Neutrophil (primary cell): ENCODE measurements around the gene L3HYPDH.

ENCODE experiments used
- H3K27ac ChIP-seq: fragments of 200-600 bp; sonication (generic); 2 replicates; pipeline ENCODE4 v1.5.1; 2016; ENCODE audit warnings: mild to moderate bottlenecking, moderate library complexity
- H3K27me3 ChIP-seq: fragments of 200-600 bp; sonication (generic); 2 replicates; pipeline ENCODE4 v1.6.0; 2016; ENCODE audit warnings: mild to moderate bottlenecking
- H3K36me3 ChIP-seq: fragments of 200-600 bp; sonication (generic); 2 replicates; pipeline ENCODE4 v1.5.1; 2017
- H3K4me1 ChIP-seq, 2 experiments: fragments of 200-600 bp in 1 of 2; sonication (generic) in 1 of 2; 1 replicate in 1 of 2; 2 replicates in 1 of 2; pipeline versions ENCODE4 v1.5.1 to v1.6.1; 2013 to 2016; ENCODE audit warnings: low read depth in 1 of 2, low read length in 1 of 2, mild to moderate bottlenecking in 1 of 2, moderate library complexity in 1 of 2; ENCODE audit not compliant: control insufficient read depth in 1 of 2, insufficient read depth in 1 of 2
- H3K4me3 ChIP-seq, 2 experiments: fragments of 200-600 bp in 1 of 2; sonication (generic) in 1 of 2; 1 replicate in 1 of 2; 2 replicates in 1 of 2; pipeline ENCODE4 v1.5.1; 2013 to 2016; ENCODE audit warnings: low read depth in 1 of 2, low read length in 1 of 2, mild to moderate bottlenecking in 1 of 2, moderate library complexity in 1 of 2
- H3K9me3 ChIP-seq: fragments of 200-600 bp; sonication (generic); 2 replicates; pipeline ENCODE4 v1.5.1; 2016
- TF ChIP-seq, protein P1 (sequence below): fragments of 200-600 bp; sonication (generic); IDR thresholded peaks from 2 replicates; pipeline ENCODE4 v1.5.1; 2016; ENCODE audit warnings: antibody characterized with exemption

The L3HYPDH gene

DNA sequence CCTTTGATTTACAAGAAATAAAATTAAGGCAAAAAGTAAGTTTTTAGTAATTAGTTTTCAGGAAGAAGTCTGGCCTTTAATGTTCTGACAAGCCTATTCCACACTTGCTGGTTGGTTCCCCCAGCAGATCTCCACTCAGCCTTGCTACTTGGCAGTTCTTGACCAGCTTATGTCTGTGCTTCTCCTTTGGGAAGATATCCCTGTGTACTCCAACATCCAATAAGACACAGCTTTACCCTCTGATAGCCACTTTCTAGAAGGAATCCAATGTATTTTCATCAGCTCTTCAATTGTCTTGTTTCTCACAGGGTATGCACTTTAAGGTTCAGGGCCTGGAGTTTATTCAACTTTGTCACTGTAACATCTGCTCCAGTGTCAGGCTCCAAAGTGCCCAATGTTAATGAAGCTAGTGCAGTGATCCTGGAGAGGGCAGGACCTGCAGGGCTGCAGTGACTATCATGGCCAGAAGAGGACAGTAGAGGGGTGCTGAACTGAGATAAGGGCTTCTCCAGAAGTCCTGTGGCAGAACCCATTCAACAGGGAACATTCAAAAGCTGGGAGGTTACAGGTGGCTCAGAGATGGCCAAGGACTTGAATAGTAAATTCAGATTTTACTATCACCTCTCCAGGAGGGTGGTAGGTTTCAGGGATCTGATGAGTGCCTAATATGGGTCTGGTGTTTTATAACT is 23.0 kb upstream of the L3HYPDH start:
- Histone ChIP-seq H3K27ac (no peak overlapping the region), H3K36me3 (peaks cover 26% of the 10 kb centered on the region), H3K4me3 (no peak overlapping the region), H3K27me3 (no peaks in the 10 kb centered on the region), H3K4me1 (no peaks in the 10 kb centered on the region), H3K9me3 (no peaks in the 10 kb centered on the region)
- TF ChIP-seq, protein P1, sequence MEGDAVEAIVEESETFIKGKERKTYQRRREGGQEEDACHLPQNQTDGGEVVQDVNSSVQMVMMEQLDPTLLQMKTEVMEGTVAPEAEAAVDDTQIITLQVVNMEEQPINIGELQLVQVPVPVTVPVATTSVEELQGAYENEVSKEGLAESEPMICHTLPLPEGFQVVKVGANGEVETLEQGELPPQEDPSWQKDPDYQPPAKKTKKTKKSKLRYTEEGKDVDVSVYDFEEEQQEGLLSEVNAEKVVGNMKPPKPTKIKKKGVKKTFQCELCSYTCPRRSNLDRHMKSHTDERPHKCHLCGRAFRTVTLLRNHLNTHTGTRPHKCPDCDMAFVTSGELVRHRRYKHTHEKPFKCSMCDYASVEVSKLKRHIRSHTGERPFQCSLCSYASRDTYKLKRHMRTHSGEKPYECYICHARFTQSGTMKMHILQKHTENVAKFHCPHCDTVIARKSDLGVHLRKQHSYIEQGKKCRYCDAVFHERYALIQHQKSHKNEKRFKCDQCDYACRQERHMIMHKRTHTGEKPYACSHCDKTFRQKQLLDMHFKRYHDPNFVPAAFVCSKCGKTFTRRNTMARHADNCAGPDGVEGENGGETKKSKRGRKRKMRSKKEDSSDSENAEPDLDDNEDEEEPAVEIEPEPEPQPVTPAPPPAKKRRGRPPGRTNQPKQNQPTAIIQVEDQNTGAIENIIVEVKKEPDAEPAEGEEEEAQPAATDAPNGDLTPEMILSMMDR, result peak; percentile 36

DNA sequence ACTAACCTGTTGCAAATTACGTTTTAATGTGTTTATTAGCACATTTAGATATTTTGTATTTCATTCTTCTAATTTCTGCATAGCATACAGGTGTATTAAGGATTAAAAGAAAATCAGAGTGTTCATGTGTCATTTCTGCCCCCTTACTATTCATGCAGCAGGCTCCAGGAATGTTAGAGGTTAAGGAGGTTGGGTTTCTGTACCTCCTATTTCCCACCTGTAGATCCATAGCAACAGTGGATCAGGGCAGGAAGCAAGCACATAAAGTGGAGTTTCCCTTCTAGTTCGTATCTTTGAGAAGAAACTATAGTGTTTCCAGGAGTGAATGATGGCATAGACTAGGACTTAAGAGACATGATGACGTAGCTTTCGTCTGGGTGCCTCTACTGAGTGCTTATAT is 19.0 kb upstream of the L3HYPDH start:
- Histone ChIP-seq H3K36me3 (peaks cover 61% of the 10 kb centered on the region), H3K4me3 (no peak overlapping the region), H3K27me3 (no peaks in the 10 kb centered on the region), H3K9me3 (no peaks in the 10 kb centered on the region), H3K27ac (no peak overlapping the region), H3K4me1 (no peaks in the 10 kb centered on the region)
- TF ChIP-seq, protein P1, result no peak

DNA sequence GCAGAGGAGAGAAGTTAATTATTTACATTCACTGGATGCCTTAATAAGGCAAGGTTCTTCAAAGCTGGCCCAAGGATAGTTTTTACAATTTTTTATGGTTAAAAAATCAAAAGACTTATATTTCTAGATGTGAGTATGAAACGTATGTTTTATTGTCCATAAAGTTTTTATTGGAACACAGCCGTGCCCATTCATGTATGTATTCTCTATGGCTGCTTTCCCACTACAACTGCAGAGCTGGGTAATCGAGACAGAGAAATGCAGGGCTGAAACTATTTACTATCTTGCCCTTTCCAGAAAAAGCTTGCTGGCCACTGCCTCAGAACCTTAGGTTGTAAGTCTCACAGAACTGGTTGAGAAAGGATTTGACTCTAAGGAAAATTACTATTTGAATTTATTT is 16.5 kb upstream of the L3HYPDH start:
- H3K27me3 ChIP-seq, result no peaks in the 10 kb centered on the region
- peaks cover 85% of the 10 kb centered on the region for H3K36me3 ChIP-seq
- TF ChIP-seq, protein P1, result no peak
- H3K4me1 ChIP-seq, result no peaks in the 10 kb centered on the region
- H3K9me3 ChIP-seq, result no peaks in the 10 kb centered on the region
- no peak overlapping the region for H3K27ac ChIP-seq
- no peak overlapping the region for H3K4me3 ChIP-seq

DNA sequence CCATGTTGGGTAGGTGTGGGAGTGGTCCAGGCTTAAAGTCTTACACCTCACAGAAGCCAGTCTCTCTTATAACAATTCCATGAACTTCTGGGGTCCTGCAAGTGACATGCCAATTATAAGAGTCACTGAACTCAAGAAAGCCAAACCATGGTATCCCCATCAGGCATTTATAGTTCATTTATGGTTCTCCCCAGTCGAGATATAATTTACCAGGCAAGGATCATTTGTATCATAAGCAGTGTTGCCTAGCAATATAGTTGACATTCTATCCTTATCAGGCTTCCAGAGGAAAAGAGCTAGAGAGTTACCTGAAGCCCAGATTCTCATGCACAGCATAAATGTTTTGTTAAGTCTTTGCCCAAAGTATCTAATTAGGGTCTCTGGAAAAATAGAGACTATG is 8.2 kb upstream of the L3HYPDH start:
- TF ChIP-seq, protein P1, result no peak
- Histone ChIP-seq H3K27me3 (no peaks in the 10 kb centered on the region), H3K9me3 (no peaks in the 10 kb centered on the region), H3K27ac (no peak overlapping the region), H3K4me1 (peaks cover 0 to 3% of the 10 kb centered on the region in 2 experiments), H3K36me3 (peaks cover 92% of the 10 kb centered on the region), H3K4me3 (no peak overlapping the region)

DNA sequence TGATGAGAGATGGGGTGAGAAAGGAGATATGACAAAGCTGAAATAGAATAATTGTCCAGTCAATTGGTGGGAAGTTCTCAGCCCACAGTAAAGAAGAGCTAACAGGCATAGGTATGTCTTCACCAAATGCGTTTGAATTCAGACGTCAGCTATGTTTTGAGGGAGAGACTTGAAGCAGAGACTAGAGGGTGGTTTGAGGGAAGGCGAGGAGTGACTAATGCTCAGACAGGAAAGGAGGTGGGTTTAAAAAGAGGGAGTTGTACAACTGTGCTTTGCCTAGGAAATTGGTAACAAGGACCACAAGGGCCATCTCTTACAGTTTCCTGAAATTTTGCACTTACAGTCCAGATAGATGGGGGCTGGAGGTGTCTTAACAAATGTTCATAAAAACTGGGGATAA is 6.5 kb upstream of the L3HYPDH start:
- Histone ChIP-seq H3K9me3 (no peaks in the 10 kb centered on the region), H3K27me3 (no peaks in the 10 kb centered on the region), H3K36me3 (peaks cover 78% of the 10 kb centered on the region), H3K27ac (no peak overlapping the region), H3K4me3 (no peak overlapping the region), H3K4me1 (peaks cover 6 to 12% of the 10 kb centered on the region in 2 experiments)
- TF ChIP-seq, protein P1, result no peak
